OCI-M2 (cell line): ENCODE results near the gene ADORA1.

Experiments
- DNase-seq: peaks from one replicate; lab custom pipeline; 2025; ENCODE audit not compliant: unreplicated experiment; lab: John Stamatoyannopoulos, UW

ADORA1 gene

GRCh38 chr1:203183828-203184227, 56.3 kb downstream of the ADORA1 start:
- no peak for DNase-seq

- DNase-seq: no peak
Measured at GRCh38 chr1:203184467-203184866, 56.9 kb downstream of the ADORA1 start.

GRCh38 chr1:203185061-203185461, 57.5 kb downstream of the ADORA1 start:
- no peak for DNase-seq

- no peak for DNase-seq
Measured at GRCh38 chr1:203185585-203185984, 58.1 kb downstream of the ADORA1 start.

- no peak for DNase-seq
Measured at GRCh38 chr1:203186091-203186445, 58.5 kb downstream of the ADORA1 start.

GRCh38 chr1:203186446-203187303, 59.1 kb downstream of the ADORA1 start, which contains the start of gene CHI3L1:
TSS of gene CHI3L1 (minus strand) at chr1:203186704. CDS start at chr1:203186623, 81 bp downstream.
- no peak for DNase-seq

- DNase-seq: no peak
Measured at GRCh38 chr1:203187304-203187685, 59.8 kb downstream of the ADORA1 start.

- no peak for DNase-seq
Measured at GRCh38 chr1:203187689-203188264, 60.3 kb downstream of the ADORA1 start.

- no peak for DNase-seq
Measured at GRCh38 chr1:203188686-203189232, 61.2 kb downstream of the ADORA1 start.

- no peak for DNase-seq
Measured at GRCh38 chr1:203189951-203190352, 62.4 kb downstream of the ADORA1 start.

GRCh38 chr1:203190949-203191348, 63.4 kb downstream of the ADORA1 start:
- DNase-seq: no peak

GRCh38 chr1:203196371-203196770, 68.8 kb downstream of the ADORA1 start:
- no peak for DNase-seq

GRCh38 chr1:203197625-203198024, 70.1 kb downstream of the ADORA1 start:
- no peak for DNase-seq

- no peak for DNase-seq
Measured at GRCh38 chr1:203199002-203199401, 71.5 kb downstream of the ADORA1 start.

- no peak for DNase-seq
Measured at GRCh38 chr1:203199481-203199815, 71.9 kb downstream of the ADORA1 start.

GRCh38 chr1:203199816-203200571, 72.5 kb downstream of the ADORA1 start:
- DNase-seq: no peak

- no peak for DNase-seq
Measured at GRCh38 chr1:203200916-203201315, 73.4 kb downstream of the ADORA1 start.

- no peak for DNase-seq
Measured at GRCh38 chr1:203201516-203202205, 74.1 kb downstream of the ADORA1 start.

- DNase-seq: no peak
Measured at GRCh38 chr1:203202431-203203245, 75.1 kb downstream of the ADORA1 start.

GRCh38 chr1:203204756-203205155, 77.2 kb downstream of the ADORA1 start:
- DNase-seq: no peak
